ENCODE data around the gene NR2C1. TPM values are rescaled to one million over a fixed set of nuclear protein-coding genes. Genes with fewer than 3 reads are reported as not detected.

Gene NR2C1
- total RNA-seq, 2 experiments from 2014 or later: 42.8 to 43.4 TPM

DNA sequence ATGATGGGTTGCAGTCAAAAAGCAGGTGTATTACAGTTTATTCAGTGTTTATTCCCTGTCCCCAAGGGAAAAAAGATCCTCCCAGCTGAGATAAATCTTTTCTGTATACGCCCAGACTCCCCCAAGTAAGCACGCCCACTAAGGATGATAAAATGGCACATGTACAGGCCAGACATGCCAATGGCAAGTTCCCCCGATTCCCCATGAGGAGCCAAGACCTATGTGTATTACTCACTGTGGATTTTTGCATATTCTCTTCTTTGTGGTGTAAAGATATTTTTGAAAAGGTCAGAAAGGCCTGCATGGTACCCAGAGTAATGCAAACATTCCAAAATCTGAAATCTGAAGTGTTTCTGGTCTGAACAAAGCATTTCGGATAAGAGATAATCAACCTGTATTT lies 22.2 kb downstream of the NR2C1 start:
- ChIA-PET CTCF (ENCODE audit: unreplicated experiment) (no interaction called here), POLR2A (interaction anchor here (2.1 kb wide), 1 partner anchor 11 kb away, joined by 7 read pairs; no protein-coding TSS in a partner anchor)
- H3K27ac ChIP-seq (ENCODE audit: low read depth, low read length, poor library complexity, severe bottlenecking): no peak overlapping the region
- BruUV-seq (replicated peaks): no TSS peak
- H3K79me2 ChIP-seq (ENCODE audit: insufficient read depth, low read depth, low read length): no peaks in the 10 kb centered on the region
- DNase-seq (ENCODE audit: low spot score): no peak
- no peaks in the 10 kb centered on the region for H3K9me2 ChIP-seq (ENCODE audit: insufficient read depth, low read length)
- no peak overlapping the region for H3K4me3 ChIP-seq (ENCODE audit: low read depth, low read length, poor library complexity, severe bottlenecking)
- no peaks in the 10 kb centered on the region for H3K4me1 ChIP-seq (ENCODE audit: insufficient read depth, low read length, poor library complexity, severe bottlenecking)
- peaks cover 88% of the 10 kb centered on the region for H3K36me3 ChIP-seq (ENCODE audit: insufficient read depth, low read length)
- no peak overlapping the region for H2AFZ ChIP-seq (ENCODE audit: low read length)
- H4K20me1 ChIP-seq (ENCODE audit: insufficient read depth, low read length): no peaks in the 10 kb centered on the region
- intact Hi-C loops (cut with micrococcal nuclease; ENCODE audit: unreplicated experiment): no loop called here
- no peak overlapping the region for H3K4me2 ChIP-seq (ENCODE audit: low read length)
- TF ChIP-seq, protein P1, sequence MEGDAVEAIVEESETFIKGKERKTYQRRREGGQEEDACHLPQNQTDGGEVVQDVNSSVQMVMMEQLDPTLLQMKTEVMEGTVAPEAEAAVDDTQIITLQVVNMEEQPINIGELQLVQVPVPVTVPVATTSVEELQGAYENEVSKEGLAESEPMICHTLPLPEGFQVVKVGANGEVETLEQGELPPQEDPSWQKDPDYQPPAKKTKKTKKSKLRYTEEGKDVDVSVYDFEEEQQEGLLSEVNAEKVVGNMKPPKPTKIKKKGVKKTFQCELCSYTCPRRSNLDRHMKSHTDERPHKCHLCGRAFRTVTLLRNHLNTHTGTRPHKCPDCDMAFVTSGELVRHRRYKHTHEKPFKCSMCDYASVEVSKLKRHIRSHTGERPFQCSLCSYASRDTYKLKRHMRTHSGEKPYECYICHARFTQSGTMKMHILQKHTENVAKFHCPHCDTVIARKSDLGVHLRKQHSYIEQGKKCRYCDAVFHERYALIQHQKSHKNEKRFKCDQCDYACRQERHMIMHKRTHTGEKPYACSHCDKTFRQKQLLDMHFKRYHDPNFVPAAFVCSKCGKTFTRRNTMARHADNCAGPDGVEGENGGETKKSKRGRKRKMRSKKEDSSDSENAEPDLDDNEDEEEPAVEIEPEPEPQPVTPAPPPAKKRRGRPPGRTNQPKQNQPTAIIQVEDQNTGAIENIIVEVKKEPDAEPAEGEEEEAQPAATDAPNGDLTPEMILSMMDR (conservative IDR thresholded peaks at IDR 0.05; ENCODE audit: low read length): no peak
- TF ChIP-seq EZH2phosphoT487 (IDR thresholded peaks at IDR 0.05; ENCODE audit: borderline replicate concordance, low read depth, low read length): no peak
- no peaks in the 10 kb centered on the region for H3K9me3 ChIP-seq (ENCODE audit: low read length)

DNA sequence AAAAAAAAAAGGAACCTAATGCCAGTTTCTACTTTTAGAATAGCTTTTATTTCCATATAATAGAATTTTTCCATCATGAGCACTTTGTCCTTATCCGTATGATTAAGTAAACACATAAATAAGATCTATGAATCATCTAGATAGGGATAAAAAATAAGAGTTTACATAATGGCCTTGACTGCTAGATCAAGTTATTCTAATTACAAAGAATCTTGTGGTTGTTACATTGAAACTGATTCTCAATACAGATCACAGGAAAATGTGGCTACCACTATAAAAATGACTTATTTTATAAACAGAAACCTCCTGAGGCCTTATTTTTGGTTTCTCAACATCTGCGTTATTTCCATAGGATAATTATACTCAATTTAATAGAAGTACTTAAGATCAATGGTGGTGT lies 35.5 kb downstream of the NR2C1 start:
- ChIA-PET POLR2A (interaction anchor here (0.8 kb wide), 1 partner anchor 234 kb away, joined by 4 read pairs; no protein-coding TSS in a partner anchor), CTCF (ENCODE audit: unreplicated experiment) (no interaction called here)
- H3K4me2 ChIP-seq (ENCODE audit: low read length): no peak overlapping the region
- TF ChIP-seq, protein P1 (conservative IDR thresholded peaks at IDR 0.05; ENCODE audit: low read length): no peak
- TF ChIP-seq EZH2phosphoT487 (IDR thresholded peaks at IDR 0.05; ENCODE audit: borderline replicate concordance, low read depth, low read length): no peak
- H2AFZ ChIP-seq (ENCODE audit: low read length): no peak overlapping the region
- no peak overlapping the region for H3K4me3 ChIP-seq (ENCODE audit: low read depth, low read length, poor library complexity, severe bottlenecking)
- no peaks in the 10 kb centered on the region for H3K79me2 ChIP-seq (ENCODE audit: insufficient read depth, low read depth, low read length)
- peaks cover 84% of the 10 kb centered on the region for H3K36me3 ChIP-seq (ENCODE audit: insufficient read depth, low read length)
- no peaks in the 10 kb centered on the region for H4K20me1 ChIP-seq (ENCODE audit: insufficient read depth, low read length)
- intact Hi-C loops (cut with micrococcal nuclease; ENCODE audit: unreplicated experiment): no loop called here
- DNase-seq (ENCODE audit: low spot score): no peak
- BruUV-seq (replicated peaks): no TSS peak
- H3K9me2 ChIP-seq (ENCODE audit: insufficient read depth, low read length): no peaks in the 10 kb centered on the region
- H3K9me3 ChIP-seq (ENCODE audit: low read length): no peaks in the 10 kb centered on the region
- no peak overlapping the region for H3K27ac ChIP-seq (ENCODE audit: low read depth, low read length, poor library complexity, severe bottlenecking)
- no peaks in the 10 kb centered on the region for H3K4me1 ChIP-seq (ENCODE audit: insufficient read depth, low read length, poor library complexity, severe bottlenecking)

- peaks cover 79% of the 10 kb centered on the region for H3K36me3 ChIP-seq (ENCODE audit: insufficient read depth, low read length)
- no peak for TF ChIP-seq EZH2phosphoT487 (IDR thresholded peaks at IDR 0.05; ENCODE audit: borderline replicate concordance, low read depth, low read length)
- TF ChIP-seq, protein P1 (conservative IDR thresholded peaks at IDR 0.05; ENCODE audit: low read length): no peak
- H3K4me2 ChIP-seq (ENCODE audit: low read length): no peak overlapping the region
- no TSS peak for BruUV-seq (replicated peaks)
- H3K9me3 ChIP-seq (ENCODE audit: low read length): no peaks in the 10 kb centered on the region
- POLR2A ChIA-PET: interaction anchor here (0.9 kb wide), 1 partner anchor 24 kb away, joined by 3 read pairs; no protein-coding TSS in a partner anchor
- intact Hi-C loops (cut with micrococcal nuclease; ENCODE audit: unreplicated experiment): no loop called here
- no peak for DNase-seq (ENCODE audit: low spot score)
- no peaks in the 10 kb centered on the region for H3K79me2 ChIP-seq (ENCODE audit: insufficient read depth, low read depth, low read length)
- no peak overlapping the region for H2AFZ ChIP-seq (ENCODE audit: low read length)
- H3K27ac ChIP-seq (ENCODE audit: low read depth, low read length, poor library complexity, severe bottlenecking): no peak overlapping the region
- no peaks in the 10 kb centered on the region for H3K9me2 ChIP-seq (ENCODE audit: insufficient read depth, low read length)
- H3K4me3 ChIP-seq (ENCODE audit: low read depth, low read length, poor library complexity, severe bottlenecking): no peak overlapping the region
- CTCF ChIA-PET (ENCODE audit: unreplicated experiment): no interaction called here
- H3K4me1 ChIP-seq (ENCODE audit: insufficient read depth, low read length, poor library complexity, severe bottlenecking): no peaks in the 10 kb centered on the region
- H4K20me1 ChIP-seq (ENCODE audit: insufficient read depth, low read length): no peaks in the 10 kb centered on the region
Measured at GRCh38 chr12:95034750-95035149, 38.7 kb downstream of the NR2C1 start.
